Psoas muscle (tissue), 8 donors: ENCODE measurements around the gene FAM50B. TPM values are rescaled to one million over a fixed set of nuclear protein-coding genes. Genes with fewer than 3 reads are reported as not detected.

Source experiments
- ATAC-seq, 4 donors: fragments of 200-7000 bp; cut with Tn5 transposase; one replicate each; pipeline ENCODE4 v1.9.1; 2020; ENCODE audit warnings: moderate library complexity in 3 of 4, mild to moderate bottlenecking in 2 of 4
- DNase-seq, 2 donors: peaks; one replicate each; pipeline ENCODE4 v3.0.0-alpha.2; 2020
- H3K27ac ChIP-seq: fragments of 200-600 bp; one replicate; pipeline ENCODE4 v1.8.0; 2022
- H3K27me3 ChIP-seq, 3 donors: fragments of 200-600 bp in 1 of 3; one replicate each; pipeline versions ENCODE4 v1.6.1 to v1.8.0; 2013 to 2022; ENCODE audit warnings: low read length in 2 of 3, mild to moderate bottlenecking in 2 of 3, moderate library complexity in 1 of 3; ENCODE audit not compliant: insufficient read depth in 3 of 3
- H3K36me3 ChIP-seq, 2 donors: fragments of 200-600 bp in 1 of 2; one replicate each; pipeline versions ENCODE4 v1.6.1 to v1.8.0; 2013 to 2022; ENCODE audit warnings: low read depth in 1 of 2, mild to moderate bottlenecking in 1 of 2, moderate library complexity in 1 of 2; ENCODE audit not compliant: insufficient read depth in 1 of 2
- H3K4me1 ChIP-seq: fragments of 200-600 bp; one replicate; pipeline ENCODE4 v1.8.0; 2022
- H3K4me3 ChIP-seq: fragments of 200-600 bp; one replicate; pipeline ENCODE4 v1.8.0; 2022; ENCODE audit warnings: mild to moderate bottlenecking
- H3K9me3 ChIP-seq: fragments of 200-600 bp; one replicate; pipeline ENCODE4 v1.8.0; 2022
- WGBS, 3 donors: extraction: QIAGEN DNeasy Blood & Tissue Kit; methylation state at CpG; one replicate each; pipeline versions ENCODE4 v1.1.6 to v1.1.7; 2013; 5-methylcytosine and 5-hydroxymethylcytosine counted together
- intact Hi-C, 2 donors: fragments of 100-400 bp; cut with DNase I; formaldehyde crosslinking; loops; one replicate each; pipeline versions ENCODE4 v1.11.0 to v1.14.2; 2022
- polyA plus RNA-seq, 3 donors: library from polyadenylated mRNA; stranded (reverse); fragments of 200-250 nt; gene quantifications; one replicate each; pipeline ENCODE4 v1.2.3, GENCODE V29; 2013
- total RNA-seq, 4 donors: library from RNA; stranded (reverse); fragmentation: NEBNext Ultra II Directional in 2 of 4; extraction: Animal tissue kit (Norgen Biotek cat#: 25700) in 2 of 4; gene quantifications; one replicate each; pipeline versions ENCODE4 v1.2.1 to v1.2.4, GENCODE V29; 2021 to 2023
- TF ChIP-seq, protein P1 (sequence below): fragments of 200-600 bp; IDR thresholded peaks from one replicate; pipeline ENCODE4 v1.8.0; 2022; ENCODE audit warnings: antibody characterized with exemption
- donor health status: healthy with polysubstance abuse.
- donor health status: DM: no; HTN: no; CAD: no; lungs with moderate emphysema.
- donor health status: Bipolar disorder and iron deficiency.
- donor health status: healthy.
- donor health status: DM: yes; HTN: yes; CAD: no.
- donor health status: DM: no; HTN: no; CAD: no.
- donor health status: DM: no; HTN: no; CAD: no.
- donor health status: DM: yes; HTN: yes; CAD: no.

FAM50B gene
- total and polyA plus RNA-seq, 7 donors = 10.1 to 19.6 (median 11.6) TPM

DNA sequence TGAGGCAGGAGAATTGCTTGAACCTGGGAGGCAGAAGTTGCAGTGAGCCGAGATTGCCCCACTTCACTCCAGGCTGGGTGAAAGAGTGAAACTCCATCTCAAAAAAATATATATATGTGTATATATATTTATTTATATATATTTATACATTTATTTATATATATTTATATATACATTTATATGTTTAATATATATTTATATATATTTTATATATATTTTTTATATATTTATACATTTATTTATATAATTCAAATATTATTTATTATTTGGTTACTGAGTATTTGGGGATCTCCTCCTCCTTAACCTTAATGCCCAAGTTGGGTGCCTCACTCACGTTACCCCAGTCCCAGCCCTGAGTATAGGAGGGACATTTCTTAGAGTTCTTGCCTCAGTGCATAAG is 2.7 kb downstream of the FAM50B start:
- Histone ChIP-seq H3K4me1 (no peaks in the 10 kb centered on the region), H3K27me3 (no peaks in the 10 kb centered on the region), H3K36me3 (no peaks in the 10 kb centered on the region), H3K4me3 (no peak overlapping the region), H3K9me3 (no peaks in the 10 kb centered on the region), H3K27ac (no peak overlapping the region)
- DNase-seq = no peak
- WGBS, 3 donors = 52 to 89% (median 87%) methylated on average over 2 of the region's 2 CpGs
- intact Hi-C loops = loop anchor here in 1 of 2 donors (10.0 kb wide), 1 partner anchor 143 kb away; no protein-coding TSS in a partner anchor
- TF ChIP-seq, protein P1, sequence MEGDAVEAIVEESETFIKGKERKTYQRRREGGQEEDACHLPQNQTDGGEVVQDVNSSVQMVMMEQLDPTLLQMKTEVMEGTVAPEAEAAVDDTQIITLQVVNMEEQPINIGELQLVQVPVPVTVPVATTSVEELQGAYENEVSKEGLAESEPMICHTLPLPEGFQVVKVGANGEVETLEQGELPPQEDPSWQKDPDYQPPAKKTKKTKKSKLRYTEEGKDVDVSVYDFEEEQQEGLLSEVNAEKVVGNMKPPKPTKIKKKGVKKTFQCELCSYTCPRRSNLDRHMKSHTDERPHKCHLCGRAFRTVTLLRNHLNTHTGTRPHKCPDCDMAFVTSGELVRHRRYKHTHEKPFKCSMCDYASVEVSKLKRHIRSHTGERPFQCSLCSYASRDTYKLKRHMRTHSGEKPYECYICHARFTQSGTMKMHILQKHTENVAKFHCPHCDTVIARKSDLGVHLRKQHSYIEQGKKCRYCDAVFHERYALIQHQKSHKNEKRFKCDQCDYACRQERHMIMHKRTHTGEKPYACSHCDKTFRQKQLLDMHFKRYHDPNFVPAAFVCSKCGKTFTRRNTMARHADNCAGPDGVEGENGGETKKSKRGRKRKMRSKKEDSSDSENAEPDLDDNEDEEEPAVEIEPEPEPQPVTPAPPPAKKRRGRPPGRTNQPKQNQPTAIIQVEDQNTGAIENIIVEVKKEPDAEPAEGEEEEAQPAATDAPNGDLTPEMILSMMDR = no peak
- no peak for ATAC-seq

DNA sequence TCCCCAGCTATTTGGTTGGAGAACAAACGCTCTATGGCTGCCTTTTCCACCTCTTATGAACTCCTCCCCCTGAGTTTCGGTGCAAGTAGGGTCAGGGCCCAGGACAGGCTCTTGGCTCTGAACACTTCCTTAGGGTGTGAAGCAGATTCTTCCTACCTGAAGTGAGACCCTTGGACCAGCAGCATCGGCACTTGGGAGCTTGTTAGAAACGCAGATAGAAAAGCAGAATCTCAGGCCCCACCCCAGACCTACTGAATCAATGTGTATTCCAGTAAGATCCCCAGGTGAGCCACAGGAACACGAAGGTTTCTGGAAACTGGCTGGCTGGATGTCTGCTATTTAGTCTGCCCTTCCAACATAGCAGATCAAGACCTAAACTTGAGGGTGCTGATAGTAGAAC is 3.2 kb downstream of the FAM50B start:
- DNase-seq (no peak), ATAC-seq (no peak)
- Histone ChIP-seq H3K36me3 (no peaks in the 10 kb centered on the region), H3K9me3 (no peaks in the 10 kb centered on the region), H3K27ac (no peak overlapping the region), H3K4me1 (no peaks in the 10 kb centered on the region), H3K4me3 (no peak overlapping the region), H3K27me3 (no peaks in the 10 kb centered on the region)
- intact Hi-C loops = loop anchor here in 1 of 2 donors (10.0 kb wide), 1 partner anchor 142 kb away; no protein-coding TSS in a partner anchor
- 77 to 85% (median 77%) methylated on average over 5 of the region's 5 CpGs for WGBS, 3 donors
- TF ChIP-seq, protein P1 = no peak

DNA sequence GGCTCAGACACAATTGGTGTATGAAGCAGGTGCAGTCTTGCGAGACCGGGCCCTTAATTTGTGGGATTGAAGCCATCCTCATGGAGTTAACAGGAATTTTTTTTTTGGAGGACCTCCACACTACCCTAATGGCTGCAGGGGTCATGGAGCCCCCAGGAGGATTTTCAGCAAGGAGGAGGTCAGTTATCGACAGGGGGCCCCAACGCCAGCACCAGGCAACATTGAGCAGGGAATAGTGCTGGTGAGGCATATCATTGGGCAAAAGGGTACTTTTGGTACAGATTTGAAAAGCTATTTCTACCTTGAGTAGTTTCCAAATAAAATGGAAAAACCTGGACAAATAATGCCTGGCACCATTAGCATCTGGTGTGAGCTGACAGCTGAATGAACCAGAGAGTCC is 6.7 kb downstream of the FAM50B start:
- Histone ChIP-seq H3K9me3 (no peaks in the 10 kb centered on the region), H3K36me3 (no peaks in the 10 kb centered on the region), H3K4me1 (no peaks in the 10 kb centered on the region), H3K27ac (no peak overlapping the region), H3K4me3 (no peak overlapping the region), H3K27me3 (no peaks in the 10 kb centered on the region)
- TF ChIP-seq, protein P1 = no peak
- ATAC-seq (no peak), DNase-seq (no peak)
- WGBS, 3 donors = 78 to 89% (median 82%) methylated on average over 4 of the region's 4 CpGs
- intact Hi-C loops = loop anchor here in 1 of 2 donors (10.0 kb wide), 1 partner anchor 139 kb away; no protein-coding TSS in a partner anchor

DNA sequence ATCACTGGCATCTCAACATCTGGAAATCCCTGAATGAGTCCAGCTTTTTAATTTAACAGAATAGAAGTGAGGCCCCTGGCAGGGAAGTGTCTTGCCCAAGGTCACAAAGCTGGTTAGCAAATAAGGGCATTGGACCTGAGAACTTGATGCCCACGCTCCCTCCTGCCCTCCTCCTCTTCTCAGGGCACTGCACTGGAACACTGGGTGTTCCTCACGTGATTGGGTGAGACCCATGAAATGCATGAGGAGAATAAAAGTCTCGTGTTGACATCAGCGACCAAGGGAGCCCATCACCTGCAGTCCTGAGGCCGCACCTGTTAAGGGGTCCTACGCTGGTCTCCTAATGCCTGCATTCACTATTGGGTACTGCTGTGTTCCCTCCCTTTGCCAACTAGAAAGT is 7.4 kb downstream of the FAM50B start:
- Histone ChIP-seq H3K36me3 (no peaks in the 10 kb centered on the region), H3K27me3 (no peaks in the 10 kb centered on the region), H3K9me3 (no peaks in the 10 kb centered on the region), H3K4me3 (no peak overlapping the region), H3K27ac (no peak overlapping the region), H3K4me1 (no peaks in the 10 kb centered on the region)
- 74 to 85% (median 79%) methylated on average over 6 of the region's 6 CpGs for WGBS, 3 donors
- intact Hi-C loops = loop anchor here in 1 of 2 donors (10.0 kb wide), 1 partner anchor 138 kb away; no protein-coding TSS in a partner anchor
- TF ChIP-seq, protein P1 = no peak
- ATAC-seq = no peak
- no peak for DNase-seq
